ENCODE measurements around the gene NEK3. TPM values are rescaled to one million over a fixed set of nuclear protein-coding genes. Genes with fewer than 3 reads are reported as not detected.

NEK3 gene
- total RNA-seq, result 13.5 and 17.5 TPM in 2 replicates

GRCh38 chr13:52159159-52159982, at the start of gene NEK3:
TSS of gene NEK3 (minus strand) at chr13:52159597. CDS start at chr13:52156191, 3,406 bp downstream.

GRCh38 chr13:52128714-52129700, 30.4 kb downstream of the NEK3 start, which contains the start of gene NEK5:
TSS of gene NEK5 (minus strand) at chr13:52129073. CDS start at chr13:52127482, 1,591 bp downstream.

Other genes starting within 250 kb of the NEK3 start
- gene ATP7B, start 148.1 kb downstream of the NEK3 start, total RNA-seq, result 4.0 and 4.5 TPM in 2 replicates
- 20.8 and 38.3 TPM in 2 replicates for gene ALG11, start 147.2 kb downstream of the NEK3 start, total RNA-seq
- gene UTP14C, start 134.9 kb downstream of the NEK3 start, total RNA-seq, result 9.7 and 13.2 TPM in 2 replicates
- gene NEK5, start 30.5 kb downstream of the NEK3 start, total RNA-seq, result under 0.01 and 0.30 TPM in 2 replicates
- gene THSD1, start 246.6 kb upstream of the NEK3 start, total RNA-seq, result 34.4 and 54.3 TPM in 2 replicates